ENCODE measurements around the gene L3MBTL1. TPM values are rescaled to one million over a fixed set of nuclear protein-coding genes. Genes with fewer than 3 reads are reported as not detected.

The L3MBTL1 gene
- total and polyA plus RNA-seq, 2 donors (not counting 3 experiments of a cell fraction or from before 2014, with no cell fraction given), result 5.2 to 8.2 TPM

- Histone ChIP-seq H3K4me2 (ENCODE audit: insufficient read depth, low read length) (no peak overlapping the region), H3K27me3 (ENCODE audit: control insufficient read depth in 2 of 2, insufficient read depth in 2 of 2, low read length in 2 of 2) (peaks cover 2 to 4% of the 10 kb centered on the region in 2 experiments), H3K27ac (ENCODE audit: insufficient read depth, low read depth, low read length) (no peak overlapping the region), H3K4me3 (replicated peaks in 1 of 3; ENCODE audit: insufficient read depth in 1 of 3, low read depth in 1 of 3, low read length in 3 of 3) (no peak overlapping the region), H3K9me1 (replicated peaks; ENCODE audit: control insufficient read depth, extremely low read depth, insufficient read depth, low read length) (no peaks in the 10 kb centered on the region), H3K36me3 (ENCODE audit: control insufficient read depth in 2 of 2, extremely low read depth in 1 of 2, insufficient read depth in 2 of 2, low read length in 2 of 2) (no peaks in the 10 kb centered on the region), H3K79me2 (ENCODE audit: control insufficient read depth, insufficient read depth, low read length) (no peaks in the 10 kb centered on the region), H3K9me3 (replicated peaks; ENCODE audit: control insufficient read depth, insufficient read depth, low read length) (no peaks in the 10 kb centered on the region), H4K20me1 (replicated peaks; ENCODE audit: control insufficient read depth, extremely low read depth, insufficient read depth, low read length) (no peaks in the 10 kb centered on the region), H3K9ac (replicated peaks; ENCODE audit: extremely low read depth, insufficient read depth, low read length) (no peak overlapping the region), H2AFZ (ENCODE audit: low read depth, low read length) (no peak overlapping the region), H3K4me1 (ENCODE audit: control insufficient read depth, extremely low read depth, insufficient read depth, low read length) (no peaks in the 10 kb centered on the region)
- no TSS peak for BruUV-seq (replicated peaks)
- POLR2A ChIA-PET, result no interaction called here
- FAIRE-seq (no peak), DNase-seq (ENCODE audit: low read depth, low spot score) (no peak)
- CTCF ChIA-PET, result interaction anchor here (1.9 kb wide), 1 partner anchor 46 kb away, joined by 10 read pairs; no protein-coding TSS in a partner anchor
- TF ChIP-seq POLR2AphosphoS5 (IDR thresholded peaks at IDR 0.05; ENCODE audit: insufficient read depth, low read depth, low read length) (no peak), FOS (IDR thresholded peaks at IDR 0.05; ENCODE audit: borderline replicate concordance, insufficient read depth, low read length) (no peak), JUN (IDR thresholded peaks at IDR 0.05; ENCODE audit: borderline replicate concordance, insufficient read depth, insufficient read length, low read depth) (no peak), MYC (IDR thresholded peaks at IDR 0.05; ENCODE audit: low read depth, low read length) (no peak), EZH2 (IDR thresholded peaks at IDR 0.05; ENCODE audit: borderline replicate concordance, low read depth, low read length, severe bottlenecking) (no peak), CTCF (IDR thresholded peaks at IDR 0.05; ENCODE audit: extremely low read depth in 1 of 2, insufficient read depth in 1 of 2, low read depth in 1 of 2, low read length in 2 of 2) (no peak), GATA2 (IDR thresholded peaks at IDR 0.05; ENCODE audit: insufficient read depth, insufficient read length, low read depth, low read length) (no peak), POLR2A (IDR thresholded peaks at IDR 0.05; ENCODE audit: low read depth, low read length) (no peak)
- TF ChIP-seq, protein P1, sequence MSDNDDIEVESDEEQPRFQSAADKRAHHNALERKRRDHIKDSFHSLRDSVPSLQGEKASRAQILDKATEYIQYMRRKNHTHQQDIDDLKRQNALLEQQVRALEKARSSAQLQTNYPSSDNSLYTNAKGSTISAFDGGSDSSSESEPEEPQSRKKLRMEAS (IDR thresholded peaks at IDR 0.05; ENCODE audit: insufficient read depth, insufficient read length), result no peak
- intact Hi-C loops (cut with micrococcal nuclease) (no loop called here), dilution Hi-C loops (cut with MboI; ENCODE audit: extremely low pct_ligation_motif_present, low sequenced_read_pairs) (no loop called here)
Observed at GRCh38 chr20:43583982-43584432, 76.5 kb downstream of the L3MBTL1 start.
